Esophagus muscularis mucosa (tissue), 4 donors: Measurements from ENCODE around the gene RCBTB2.

Source experiments
- EP300 ChIP-seq: sonication (generic); formaldehyde crosslinking; IDR thresholded peaks from one replicate; pipeline ENCODE4 v1.6.1; 2017; ENCODE audit warnings: antibody characterized with exemption
- POLR2A ChIP-seq: fragments of 450-650 bp; IDR thresholded peaks from one replicate; pipeline ENCODE4 v1.6.1; 2017; ENCODE audit warnings: antibody characterized with exemption, moderate library complexity, mild to moderate bottlenecking, low read depth
- POLR2AphosphoS5 ChIP-seq, 2 donors: sonication (generic); formaldehyde crosslinking; IDR thresholded peaks; one replicate each; pipeline ENCODE4 v1.6.1; 2017; ENCODE audit warnings: antibody characterized with exemption in 2 of 2
- TF ChIP-seq, protein P1 (sequence below), 3 experiments: fragments of 200-600 bp in 2 of 3; fragments of 450-650 bp in 1 of 3; sonication (generic) in 2 of 3; IDR thresholded peaks; one replicate each; pipeline ENCODE4 v1.5.1; 2017 to 2019; ENCODE audit warnings: antibody characterized with exemption in 3 of 3, mild to moderate bottlenecking in 2 of 3, moderate library complexity in 1 of 3

DNA sequence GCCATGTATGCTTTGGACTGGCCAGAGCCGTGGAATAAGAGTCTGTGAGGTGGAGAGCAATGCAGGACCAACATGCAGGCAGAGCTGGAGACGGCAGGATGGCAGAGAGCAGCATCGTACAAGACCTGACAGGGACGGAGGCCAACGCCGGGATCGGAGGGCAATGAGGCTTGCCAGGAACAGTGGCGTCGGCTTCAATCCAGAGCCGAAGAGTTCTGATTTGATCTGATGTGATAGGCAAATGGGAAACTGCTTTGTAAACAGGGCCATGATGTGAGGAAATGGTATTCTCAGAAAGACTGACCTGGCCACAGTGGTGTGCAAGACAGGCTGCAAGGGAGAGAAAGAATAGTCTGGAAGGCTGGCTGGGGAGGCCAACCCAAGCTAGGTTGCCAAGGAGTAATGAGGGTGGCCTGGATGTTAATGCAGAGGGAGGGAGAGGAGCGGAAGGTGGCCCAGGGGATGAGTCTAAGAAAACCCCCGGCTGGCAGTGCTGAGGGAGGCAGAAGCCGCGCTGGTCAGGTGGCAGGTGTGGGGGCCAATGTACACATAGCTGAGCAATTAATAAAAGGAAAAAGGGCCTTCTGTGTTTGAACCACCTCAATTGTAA lies 26.7 kb downstream of the RCBTB2 start:
- TF ChIP-seq, protein P1, sequence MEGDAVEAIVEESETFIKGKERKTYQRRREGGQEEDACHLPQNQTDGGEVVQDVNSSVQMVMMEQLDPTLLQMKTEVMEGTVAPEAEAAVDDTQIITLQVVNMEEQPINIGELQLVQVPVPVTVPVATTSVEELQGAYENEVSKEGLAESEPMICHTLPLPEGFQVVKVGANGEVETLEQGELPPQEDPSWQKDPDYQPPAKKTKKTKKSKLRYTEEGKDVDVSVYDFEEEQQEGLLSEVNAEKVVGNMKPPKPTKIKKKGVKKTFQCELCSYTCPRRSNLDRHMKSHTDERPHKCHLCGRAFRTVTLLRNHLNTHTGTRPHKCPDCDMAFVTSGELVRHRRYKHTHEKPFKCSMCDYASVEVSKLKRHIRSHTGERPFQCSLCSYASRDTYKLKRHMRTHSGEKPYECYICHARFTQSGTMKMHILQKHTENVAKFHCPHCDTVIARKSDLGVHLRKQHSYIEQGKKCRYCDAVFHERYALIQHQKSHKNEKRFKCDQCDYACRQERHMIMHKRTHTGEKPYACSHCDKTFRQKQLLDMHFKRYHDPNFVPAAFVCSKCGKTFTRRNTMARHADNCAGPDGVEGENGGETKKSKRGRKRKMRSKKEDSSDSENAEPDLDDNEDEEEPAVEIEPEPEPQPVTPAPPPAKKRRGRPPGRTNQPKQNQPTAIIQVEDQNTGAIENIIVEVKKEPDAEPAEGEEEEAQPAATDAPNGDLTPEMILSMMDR (IDR thresholded peaks at IDR 0.05) = no peak
- no peak for TF ChIP-seq POLR2A
- no peak for TF ChIP-seq EP300
- TF ChIP-seq POLR2AphosphoS5 (IDR thresholded peaks at IDR 0.05) = no peak
